ENCODE results near the gene OSBPL9.
"Not testable (repeated sequence)": the region's sequence is repeated elsewhere in the genome, so short reads cannot be mapped to it uniquely, and the experiment has no call there.

Gene OSBPL9

DNA sequence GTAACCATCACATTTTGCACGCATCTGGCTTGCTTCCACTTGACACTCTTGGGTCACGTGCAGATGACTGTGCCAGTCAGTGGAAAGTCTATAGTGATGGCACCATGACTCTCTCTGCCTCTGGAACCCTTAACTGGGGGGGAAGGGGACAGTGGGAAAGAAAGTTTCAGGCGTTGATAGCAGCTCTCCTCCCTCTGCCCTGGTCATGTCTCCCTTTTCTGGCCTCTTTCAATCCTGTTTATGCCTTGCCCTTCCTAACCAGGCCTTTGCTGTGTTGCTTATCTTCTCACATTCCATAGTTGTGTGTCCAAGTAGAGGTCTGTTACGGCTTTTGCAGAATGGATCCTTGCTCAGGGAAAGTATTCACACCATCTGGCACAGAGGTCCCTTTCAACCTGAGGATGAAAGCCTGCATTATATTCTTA is 168.1 kb downstream of the OSBPL9 start:
- Histone ChIP-seq H3K27ac (ENCODE audit: low read length) (no peak overlapping the region), H3K9me3 (ENCODE audit: insufficient read depth, low read depth, low read length) (no peaks in the 10 kb centered on the region), H3K4me3 (ENCODE audit: low read length) (no peak overlapping the region), H3K9ac (ENCODE audit: low read depth, low read length) (no peak overlapping the region), H3K27me3 (ENCODE audit: insufficient read depth, low read length) (no peaks in the 10 kb centered on the region), H3K4me1 (ENCODE audit: insufficient read depth, low read length) (no peaks in the 10 kb centered on the region), H3K36me3 (ENCODE audit: insufficient read depth, low read depth, low read length) (peaks cover 92% of the 10 kb centered on the region)

DNA sequence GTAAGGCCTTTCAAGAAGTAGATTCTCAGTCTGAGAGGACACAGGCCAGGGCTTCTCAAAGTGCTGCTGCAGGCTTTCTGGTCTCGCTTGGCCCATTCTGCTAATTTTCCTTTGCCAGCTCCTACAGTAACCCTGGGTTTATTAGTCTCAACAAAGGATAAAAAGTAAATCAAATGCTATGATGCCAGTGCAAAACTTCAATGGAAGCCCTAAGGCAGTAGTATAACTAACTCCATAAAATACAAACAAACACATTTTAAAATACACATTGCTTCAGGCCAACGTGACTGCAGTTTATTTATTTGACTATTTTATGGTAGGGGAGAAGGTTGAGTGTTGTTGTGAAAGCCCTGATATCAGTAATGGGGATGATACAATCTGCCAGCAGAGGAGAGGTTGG is 172.0 kb downstream of the OSBPL9 start:
- H3K4me3 ChIP-seq (ENCODE audit: low read length), result no peak overlapping the region
- H3K27ac ChIP-seq (ENCODE audit: low read length), result no peak overlapping the region
- no peak overlapping the region for H3K9ac ChIP-seq (ENCODE audit: low read depth, low read length)
- H3K4me1 ChIP-seq (ENCODE audit: insufficient read depth, low read length), result no peaks in the 10 kb centered on the region
- peaks cover 100% of the 10 kb centered on the region for H3K36me3 ChIP-seq (ENCODE audit: insufficient read depth, low read depth, low read length)
- no peaks in the 10 kb centered on the region for H3K9me3 ChIP-seq (ENCODE audit: insufficient read depth, low read depth, low read length)
- no peaks in the 10 kb centered on the region for H3K27me3 ChIP-seq (ENCODE audit: insufficient read depth, low read length)

DNA sequence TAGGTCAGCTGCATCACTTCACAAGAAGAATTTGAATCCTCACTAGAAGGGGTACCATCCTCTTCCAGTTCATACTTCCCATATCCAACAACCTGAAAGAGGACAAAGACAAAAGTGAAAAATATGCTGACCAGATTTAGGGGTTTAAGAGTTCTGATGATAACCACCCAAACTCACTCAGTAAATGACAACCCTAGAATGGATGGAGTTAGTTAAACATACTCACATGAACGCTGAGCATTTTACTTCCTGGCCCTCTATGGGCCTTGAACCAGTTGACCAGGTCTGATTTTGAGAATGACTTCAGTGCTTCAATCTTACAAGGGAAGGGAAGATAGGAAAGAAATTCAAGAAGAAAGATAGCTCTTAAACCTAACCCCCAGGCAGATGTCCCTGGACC is 172.4 kb downstream of the OSBPL9 start:
- H3K9me3 ChIP-seq (ENCODE audit: insufficient read depth, low read depth, low read length), result no peaks in the 10 kb centered on the region
- no peak overlapping the region for H3K27ac ChIP-seq (ENCODE audit: low read length)
- H3K4me3 ChIP-seq (ENCODE audit: low read length), result no peak overlapping the region
- H3K4me1 ChIP-seq (ENCODE audit: insufficient read depth, low read length), result no peaks in the 10 kb centered on the region
- H3K27me3 ChIP-seq (ENCODE audit: insufficient read depth, low read length), result no peaks in the 10 kb centered on the region
- H3K36me3 ChIP-seq (ENCODE audit: insufficient read depth, low read depth, low read length), result peaks cover 100% of the 10 kb centered on the region
- H3K9ac ChIP-seq (ENCODE audit: low read depth, low read length), result no peak overlapping the region

DNA sequence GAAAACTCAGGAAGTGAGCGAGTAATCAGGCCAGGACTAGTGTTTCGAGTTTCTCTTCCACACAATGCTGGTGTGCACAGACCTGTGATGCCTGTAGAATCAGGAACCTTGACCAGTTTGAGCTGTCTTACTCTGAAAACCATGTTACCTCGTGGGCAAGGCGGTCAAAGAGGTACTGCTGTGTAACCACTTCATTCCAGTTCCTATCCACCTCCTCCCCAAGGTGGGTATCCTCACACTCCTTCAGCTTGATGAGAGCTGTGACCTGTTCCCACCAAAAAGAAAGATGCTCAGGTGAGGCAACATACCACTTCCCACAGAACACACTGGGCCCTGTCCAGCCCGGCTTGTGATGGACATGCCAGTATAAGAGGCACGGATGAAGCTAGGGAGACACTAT is 173.5 kb downstream of the OSBPL9 start:
- no peak overlapping the region for H3K9ac ChIP-seq (ENCODE audit: low read depth, low read length)
- no peak overlapping the region for H3K27ac ChIP-seq (ENCODE audit: low read length)
- H3K36me3 ChIP-seq (ENCODE audit: insufficient read depth, low read depth, low read length), result peaks cover 100% of the 10 kb centered on the region
- no peak overlapping the region for H3K4me3 ChIP-seq (ENCODE audit: low read length)
- H3K27me3 ChIP-seq (ENCODE audit: insufficient read depth, low read length), result no peaks in the 10 kb centered on the region
- H3K4me1 ChIP-seq (ENCODE audit: insufficient read depth, low read length), result no peaks in the 10 kb centered on the region
- H3K9me3 ChIP-seq (ENCODE audit: insufficient read depth, low read depth, low read length), result no peaks in the 10 kb centered on the region

DNA sequence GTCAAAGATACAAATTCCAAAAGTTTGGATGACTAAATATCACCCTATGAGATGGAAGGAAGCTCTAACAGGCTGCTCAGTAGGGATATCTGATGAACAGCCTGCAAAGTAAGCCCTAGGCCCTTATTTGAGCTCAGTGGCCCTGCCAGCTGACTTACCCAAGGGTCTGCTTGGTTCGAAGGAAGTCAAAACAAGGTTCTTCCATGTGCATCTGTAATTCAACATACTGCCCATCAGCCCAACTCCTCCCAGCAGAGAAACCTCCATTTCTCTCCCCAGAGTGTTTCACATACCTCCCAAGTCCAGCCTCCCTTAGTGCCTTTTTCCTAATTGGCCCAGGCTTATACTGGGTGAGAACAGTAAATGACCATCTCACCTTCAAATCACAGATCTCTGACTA is 175.0 kb downstream of the OSBPL9 start:
- Histone ChIP-seq H3K27me3 (ENCODE audit: insufficient read depth, low read length) (no peaks in the 10 kb centered on the region), H3K4me3 (ENCODE audit: low read length) (no peak overlapping the region), H3K36me3 (ENCODE audit: insufficient read depth, low read depth, low read length) (peaks cover 86% of the 10 kb centered on the region), H3K9ac (ENCODE audit: low read depth, low read length) (no peak overlapping the region), H3K27ac (ENCODE audit: low read length) (no peak overlapping the region), H3K9me3 (ENCODE audit: insufficient read depth, low read depth, low read length) (no peaks in the 10 kb centered on the region), H3K4me1 (ENCODE audit: insufficient read depth, low read length) (no peaks in the 10 kb centered on the region)

DNA sequence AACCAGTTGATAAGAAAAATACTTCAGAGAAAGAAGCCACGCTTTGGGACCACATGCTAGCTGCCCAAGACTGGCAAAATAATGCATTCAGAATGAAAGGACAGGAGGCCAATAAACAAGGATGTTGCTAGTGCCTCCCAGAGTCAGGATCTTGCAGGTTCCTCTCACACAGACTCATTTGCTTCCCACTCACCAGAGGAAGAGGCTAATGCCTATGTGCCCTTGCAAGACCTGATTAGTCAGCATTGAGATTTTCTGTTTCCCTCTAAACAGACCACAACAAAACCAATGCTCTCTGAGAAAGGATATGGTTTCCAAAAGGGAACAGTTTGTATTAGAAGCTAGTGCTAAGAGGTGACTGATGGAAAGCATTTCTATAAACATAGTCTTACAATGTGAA is 176.0 kb downstream of the OSBPL9 start:
- peaks cover 86% of the 10 kb centered on the region for H3K36me3 ChIP-seq (ENCODE audit: insufficient read depth, low read depth, low read length)
- no peaks in the 10 kb centered on the region for H3K27me3 ChIP-seq (ENCODE audit: insufficient read depth, low read length)
- H3K9ac ChIP-seq (ENCODE audit: low read depth, low read length), result no peak overlapping the region
- H3K4me3 ChIP-seq (ENCODE audit: low read length), result no peak overlapping the region
- H3K4me1 ChIP-seq (ENCODE audit: insufficient read depth, low read length), result no peaks in the 10 kb centered on the region
- H3K27ac ChIP-seq (ENCODE audit: low read length), result no peak overlapping the region
- H3K9me3 ChIP-seq (ENCODE audit: insufficient read depth, low read depth, low read length), result no peaks in the 10 kb centered on the region

DNA sequence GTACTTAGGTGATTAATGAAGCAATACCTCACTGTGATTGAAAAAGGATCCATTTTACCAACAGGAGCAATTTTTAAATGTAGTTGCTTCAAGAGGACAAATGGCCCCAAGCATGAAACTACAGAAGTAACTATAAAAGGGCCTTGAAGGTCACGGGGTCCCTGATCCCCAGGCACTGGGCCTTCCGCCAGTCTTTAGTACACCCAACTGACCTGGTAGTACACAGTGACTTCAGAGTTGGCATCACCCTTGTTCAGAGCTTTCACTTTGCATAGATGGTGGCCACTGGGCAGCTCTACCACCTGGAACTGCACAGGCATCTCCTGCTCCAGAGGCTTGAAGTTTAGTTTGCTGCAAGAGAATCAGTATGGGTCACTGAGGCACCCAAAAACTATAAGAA is 177.4 kb downstream of the OSBPL9 start:
- Histone ChIP-seq H3K36me3 (ENCODE audit: insufficient read depth, low read depth, low read length) (peaks cover 82% of the 10 kb centered on the region), H3K4me3 (ENCODE audit: low read length) (no peak overlapping the region), H3K9me3 (ENCODE audit: insufficient read depth, low read depth, low read length) (no peaks in the 10 kb centered on the region), H3K27me3 (ENCODE audit: insufficient read depth, low read length) (no peaks in the 10 kb centered on the region), H3K27ac (ENCODE audit: low read length) (no peak overlapping the region), H3K4me1 (ENCODE audit: insufficient read depth, low read length) (no peaks in the 10 kb centered on the region), H3K9ac (ENCODE audit: low read depth, low read length) (no peak overlapping the region)

DNA sequence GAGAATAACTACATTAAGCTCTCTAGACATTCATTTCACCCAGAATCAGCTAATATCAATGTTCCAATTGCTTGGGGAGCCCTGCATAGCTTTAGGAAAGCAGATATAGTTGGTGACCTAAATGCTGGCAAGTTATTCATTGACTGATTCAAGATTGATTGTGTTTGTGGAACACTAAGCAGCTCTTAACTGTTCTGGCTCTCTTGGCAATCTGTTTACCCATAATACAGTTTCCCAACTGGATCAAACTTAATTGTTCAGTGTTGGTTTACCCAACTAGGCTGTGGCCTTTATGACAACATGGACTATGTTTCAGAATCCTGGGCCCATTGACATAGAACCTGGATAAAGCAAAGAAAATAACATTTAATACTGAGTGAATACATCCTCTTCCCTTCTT is 178.0 kb downstream of the OSBPL9 start:
- Histone ChIP-seq H3K9me3 (ENCODE audit: insufficient read depth, low read depth, low read length) (no peaks in the 10 kb centered on the region), H3K4me1 (ENCODE audit: insufficient read depth, low read length) (no peaks in the 10 kb centered on the region), H3K27me3 (ENCODE audit: insufficient read depth, low read length) (no peaks in the 10 kb centered on the region), H3K36me3 (ENCODE audit: insufficient read depth, low read depth, low read length) (peaks cover 81% of the 10 kb centered on the region), H3K9ac (ENCODE audit: low read depth, low read length) (no peak overlapping the region), H3K27ac (ENCODE audit: low read length) (no peak overlapping the region), H3K4me3 (ENCODE audit: low read length) (no peak overlapping the region)

DNA sequence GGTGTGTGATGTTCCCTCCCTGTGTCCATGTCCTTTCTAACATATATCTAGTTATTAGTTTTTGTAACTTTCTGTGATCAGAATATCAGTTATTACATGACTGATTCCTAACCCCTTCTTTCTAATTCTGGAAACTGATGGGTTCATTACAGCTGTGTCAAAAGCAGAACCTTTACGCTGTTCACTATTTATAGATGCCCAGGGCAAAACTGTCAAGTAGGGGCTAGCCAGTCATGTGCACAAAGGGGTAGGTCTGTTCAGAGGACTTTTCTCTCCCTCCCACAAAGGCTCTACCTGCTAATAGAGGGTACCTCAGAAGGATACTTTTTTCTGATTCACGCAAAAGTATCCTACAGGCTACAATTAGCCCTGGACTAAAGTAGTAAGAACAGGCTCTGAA is 182.5 kb downstream of the OSBPL9 start:
- Histone ChIP-seq H3K4me3 (ENCODE audit: low read length) (no peak overlapping the region), H3K9me3 (ENCODE audit: insufficient read depth, low read depth, low read length) (no peaks in the 10 kb centered on the region), H3K36me3 (ENCODE audit: insufficient read depth, low read depth, low read length) (peaks cover 81% of the 10 kb centered on the region), H3K9ac (ENCODE audit: low read depth, low read length) (no peak overlapping the region), H3K4me1 (ENCODE audit: insufficient read depth, low read length) (no peaks in the 10 kb centered on the region), H3K27ac (ENCODE audit: low read length) (no peak overlapping the region), H3K27me3 (ENCODE audit: insufficient read depth, low read length) (no peaks in the 10 kb centered on the region)

DNA sequence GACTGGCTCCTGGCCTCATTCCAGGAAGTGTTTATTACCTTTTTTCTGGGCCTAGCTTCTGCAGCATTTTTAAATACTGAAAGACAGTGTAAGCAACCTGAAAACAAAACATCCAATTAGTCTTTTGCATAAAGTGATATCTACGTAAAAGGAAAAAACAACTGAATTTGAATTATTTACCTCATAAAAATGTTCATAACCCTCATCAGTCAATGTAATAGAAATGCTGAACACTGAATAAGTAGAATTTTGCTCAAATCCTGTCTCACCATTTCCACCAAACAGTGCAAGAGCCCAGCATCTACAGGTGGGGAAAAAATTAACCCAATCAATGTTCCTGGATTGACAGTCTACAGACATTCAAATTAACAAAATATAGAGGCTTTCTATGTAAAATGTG is 197.6 kb downstream of the OSBPL9 start:
- Histone ChIP-seq H3K9ac (ENCODE audit: low read depth, low read length) (no peak overlapping the region), H3K4me1 (ENCODE audit: insufficient read depth, low read length) (no peaks in the 10 kb centered on the region), H3K27ac (ENCODE audit: low read length) (no peak overlapping the region), H3K27me3 (ENCODE audit: insufficient read depth, low read length) (no peaks in the 10 kb centered on the region), H3K4me3 (ENCODE audit: low read length) (no peak overlapping the region), H3K36me3 (ENCODE audit: insufficient read depth, low read depth, low read length) (peaks cover 88% of the 10 kb centered on the region), H3K9me3 (ENCODE audit: insufficient read depth, low read depth, low read length) (no peaks in the 10 kb centered on the region)

DNA sequence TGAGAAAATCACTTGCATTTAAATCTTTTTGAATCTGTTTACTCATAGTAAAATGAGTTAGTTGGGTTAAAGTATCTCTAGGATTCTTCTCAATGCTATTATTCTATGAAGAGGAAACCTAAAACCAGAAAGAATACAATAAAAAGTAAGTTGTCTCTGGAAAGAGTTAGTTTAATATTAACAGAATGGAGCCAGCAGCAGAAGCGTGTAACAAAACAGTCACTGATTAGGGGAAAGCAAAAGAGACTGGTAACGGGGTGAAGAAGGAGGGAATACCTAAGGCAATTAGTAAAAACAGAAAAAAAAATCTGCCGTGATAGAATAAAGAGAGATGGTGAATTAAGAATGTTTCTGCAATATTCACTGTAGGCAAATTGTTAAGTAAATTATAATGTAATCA is 201.6 kb downstream of the OSBPL9 start:
- Histone ChIP-seq H3K9me3 (ENCODE audit: insufficient read depth, low read depth, low read length) (no peaks in the 10 kb centered on the region), H3K9ac (ENCODE audit: low read depth, low read length) (no peak overlapping the region), H3K27me3 (ENCODE audit: insufficient read depth, low read length) (no peaks in the 10 kb centered on the region), H3K4me3 (ENCODE audit: low read length) (no peak overlapping the region), H3K27ac (ENCODE audit: low read length) (no peak overlapping the region), H3K4me1 (ENCODE audit: insufficient read depth, low read length) (no peaks in the 10 kb centered on the region), H3K36me3 (ENCODE audit: insufficient read depth, low read depth, low read length) (peaks cover 85% of the 10 kb centered on the region)

DNA sequence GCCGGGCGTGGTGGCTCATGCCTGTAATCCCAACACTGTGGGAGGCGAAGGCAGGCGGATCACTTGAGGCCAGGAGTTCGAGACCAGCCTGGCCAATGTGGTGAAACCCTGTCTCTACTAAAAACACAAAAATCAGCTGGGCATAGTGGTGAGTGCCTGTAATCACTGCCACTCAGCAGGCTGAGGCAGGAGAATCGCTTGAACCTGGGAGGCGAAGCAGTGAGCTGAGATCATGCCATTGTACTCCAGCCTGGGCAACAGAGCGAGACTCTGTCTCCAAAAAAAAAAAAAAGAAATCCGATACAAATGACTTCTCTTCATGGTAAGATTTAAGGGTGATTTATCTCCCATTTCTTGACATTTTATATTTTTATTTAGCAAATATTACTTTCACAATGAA is 202.1 kb downstream of the OSBPL9 start:
- H3K9ac ChIP-seq (ENCODE audit: low read depth, low read length); H3K27me3 ChIP-seq (ENCODE audit: insufficient read depth, low read length); H3K4me3 ChIP-seq (ENCODE audit: low read length); H3K4me1 ChIP-seq (ENCODE audit: insufficient read depth, low read length); H3K27ac ChIP-seq (ENCODE audit: low read length); H3K9me3 ChIP-seq (ENCODE audit: insufficient read depth, low read depth, low read length): not testable (repeated sequence)
- H3K36me3 ChIP-seq (ENCODE audit: insufficient read depth, low read depth, low read length), result peaks cover 83% of the 10 kb centered on the region

DNA sequence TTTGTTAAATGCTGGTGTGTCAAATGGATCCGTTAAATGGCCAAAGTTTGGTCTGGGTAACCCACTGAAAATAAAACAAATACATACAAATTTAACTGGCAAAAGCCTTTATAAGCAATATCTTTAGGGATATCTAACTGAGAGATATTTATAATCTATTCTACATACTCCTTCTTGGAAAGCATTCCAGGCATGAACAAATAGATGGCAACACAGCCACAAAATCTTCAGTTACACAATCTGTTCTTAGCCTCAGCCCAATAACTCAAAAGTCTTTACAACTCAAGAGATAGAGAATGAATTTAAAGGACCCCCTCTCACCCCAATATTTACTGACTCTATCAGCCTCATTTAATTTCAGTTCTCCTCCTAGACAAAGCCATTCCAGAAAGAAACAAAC is 202.9 kb downstream of the OSBPL9 start:
- Histone ChIP-seq H3K4me1 (ENCODE audit: insufficient read depth, low read length) (no peaks in the 10 kb centered on the region), H3K9ac (ENCODE audit: low read depth, low read length) (no peak overlapping the region), H3K27ac (ENCODE audit: low read length) (no peak overlapping the region), H3K36me3 (ENCODE audit: insufficient read depth, low read depth, low read length) (peaks cover 81% of the 10 kb centered on the region), H3K27me3 (ENCODE audit: insufficient read depth, low read length) (no peaks in the 10 kb centered on the region), H3K4me3 (ENCODE audit: low read length) (no peak overlapping the region), H3K9me3 (ENCODE audit: insufficient read depth, low read depth, low read length) (no peaks in the 10 kb centered on the region)
